ENCODE data around the gene FAM47E. TPM values are rescaled to one million over a fixed set of nuclear protein-coding genes. Genes with fewer than 3 reads are reported as not detected.

Gene FAM47E
- polyA plus RNA-seq, 1 donor from 2014 or later, result 3.7 TPM

DNA sequence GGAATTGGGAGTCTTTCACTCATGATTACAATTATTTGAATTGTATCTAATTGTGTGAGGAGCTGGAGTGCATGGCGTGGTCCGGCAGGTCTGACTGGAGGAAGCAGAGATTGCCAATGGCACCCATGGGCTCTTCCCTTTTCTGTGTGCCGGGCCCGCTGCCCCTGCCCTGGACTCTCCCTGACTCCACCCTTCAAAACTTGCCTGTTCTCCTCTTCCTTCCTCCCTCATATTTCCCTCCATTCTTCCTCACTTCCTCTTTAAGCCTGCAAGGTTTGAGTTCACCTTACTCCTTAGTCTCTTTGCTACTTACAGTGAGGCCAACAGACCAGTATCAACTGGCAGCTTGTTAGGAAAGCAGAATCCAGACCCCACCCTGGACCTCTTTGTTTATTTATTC is 48.5 kb downstream of the FAM47E start:
- Histone ChIP-seq H3K36me3 (ENCODE audit: insufficient read depth, low read length) (no peaks in the 10 kb centered on the region), H3K79me2 (replicated peaks; ENCODE audit: insufficient read depth, low read length) (no peaks in the 10 kb centered on the region), H3K9me2 (ENCODE audit: insufficient read depth, low read length) (no peaks in the 10 kb centered on the region), H3K27ac (ENCODE audit: low read length) (no peak overlapping the region), H3K9me3 (ENCODE audit: low read length) (no peaks in the 10 kb centered on the region), H3K4me3 (ENCODE audit: low read length) (no peak overlapping the region), H2AFZ (ENCODE audit: low read depth, low read length) (no peak overlapping the region), H3K4me2 (ENCODE audit: low read length) (no peak overlapping the region), H3K9ac (ENCODE audit: low read length) (no peak overlapping the region), H4K20me1 (ENCODE audit: insufficient read depth) (no peaks in the 10 kb centered on the region), H3F3A (ENCODE audit: insufficient read depth, low read length, poor library complexity, severe bottlenecking) (no peaks in the 10 kb centered on the region), H3K27me3 (ENCODE audit: insufficient read depth, low read depth, low read length) (peaks cover 4% of the 10 kb centered on the region)
- TF ChIP-seq SMC3 (conservative IDR thresholded peaks at IDR 0.05; ENCODE audit: poor library complexity) (no peak), MXI1 (conservative IDR thresholded peaks at IDR 0.05; ENCODE audit: poor library complexity, severe bottlenecking) (no peak), RAD21 (conservative IDR thresholded peaks at IDR 0.05) (no peak), EP300 (conservative IDR thresholded peaks at IDR 0.05; ENCODE audit: poor library complexity, severe bottlenecking) (no peak), TAF1 (IDR thresholded peaks at IDR 0.05; ENCODE audit: low read depth) (no peak), EZH2 (IDR thresholded peaks at IDR 0.05; ENCODE audit: borderline replicate concordance, insufficient read depth, low read length, poor library complexity, severe bottlenecking) (no peak), POLR2AphosphoS5 (IDR thresholded peaks at IDR 0.05) (no peak)
- TF ChIP-seq, protein P1, sequence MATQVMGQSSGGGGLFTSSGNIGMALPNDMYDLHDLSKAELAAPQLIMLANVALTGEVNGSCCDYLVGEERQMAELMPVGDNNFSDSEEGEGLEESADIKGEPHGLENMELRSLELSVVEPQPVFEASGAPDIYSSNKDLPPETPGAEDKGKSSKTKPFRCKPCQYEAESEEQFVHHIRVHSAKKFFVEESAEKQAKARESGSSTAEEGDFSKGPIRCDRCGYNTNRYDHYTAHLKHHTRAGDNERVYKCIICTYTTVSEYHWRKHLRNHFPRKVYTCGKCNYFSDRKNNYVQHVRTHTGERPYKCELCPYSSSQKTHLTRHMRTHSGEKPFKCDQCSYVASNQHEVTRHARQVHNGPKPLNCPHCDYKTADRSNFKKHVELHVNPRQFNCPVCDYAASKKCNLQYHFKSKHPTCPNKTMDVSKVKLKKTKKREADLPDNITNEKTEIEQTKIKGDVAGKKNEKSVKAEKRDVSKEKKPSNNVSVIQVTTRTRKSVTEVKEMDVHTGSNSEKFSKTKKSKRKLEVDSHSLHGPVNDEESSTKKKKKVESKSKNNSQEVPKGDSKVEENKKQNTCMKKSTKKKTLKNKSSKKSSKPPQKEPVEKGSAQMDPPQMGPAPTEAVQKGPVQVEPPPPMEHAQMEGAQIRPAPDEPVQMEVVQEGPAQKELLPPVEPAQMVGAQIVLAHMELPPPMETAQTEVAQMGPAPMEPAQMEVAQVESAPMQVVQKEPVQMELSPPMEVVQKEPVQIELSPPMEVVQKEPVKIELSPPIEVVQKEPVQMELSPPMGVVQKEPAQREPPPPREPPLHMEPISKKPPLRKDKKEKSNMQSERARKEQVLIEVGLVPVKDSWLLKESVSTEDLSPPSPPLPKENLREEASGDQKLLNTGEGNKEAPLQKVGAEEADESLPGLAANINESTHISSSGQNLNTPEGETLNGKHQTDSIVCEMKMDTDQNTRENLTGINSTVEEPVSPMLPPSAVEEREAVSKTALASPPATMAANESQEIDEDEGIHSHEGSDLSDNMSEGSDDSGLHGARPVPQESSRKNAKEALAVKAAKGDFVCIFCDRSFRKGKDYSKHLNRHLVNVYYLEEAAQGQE (IDR thresholded peaks at IDR 0.05; ENCODE audit: borderline replicate concordance), result no peak
- TF ChIP-seq, protein P2, sequence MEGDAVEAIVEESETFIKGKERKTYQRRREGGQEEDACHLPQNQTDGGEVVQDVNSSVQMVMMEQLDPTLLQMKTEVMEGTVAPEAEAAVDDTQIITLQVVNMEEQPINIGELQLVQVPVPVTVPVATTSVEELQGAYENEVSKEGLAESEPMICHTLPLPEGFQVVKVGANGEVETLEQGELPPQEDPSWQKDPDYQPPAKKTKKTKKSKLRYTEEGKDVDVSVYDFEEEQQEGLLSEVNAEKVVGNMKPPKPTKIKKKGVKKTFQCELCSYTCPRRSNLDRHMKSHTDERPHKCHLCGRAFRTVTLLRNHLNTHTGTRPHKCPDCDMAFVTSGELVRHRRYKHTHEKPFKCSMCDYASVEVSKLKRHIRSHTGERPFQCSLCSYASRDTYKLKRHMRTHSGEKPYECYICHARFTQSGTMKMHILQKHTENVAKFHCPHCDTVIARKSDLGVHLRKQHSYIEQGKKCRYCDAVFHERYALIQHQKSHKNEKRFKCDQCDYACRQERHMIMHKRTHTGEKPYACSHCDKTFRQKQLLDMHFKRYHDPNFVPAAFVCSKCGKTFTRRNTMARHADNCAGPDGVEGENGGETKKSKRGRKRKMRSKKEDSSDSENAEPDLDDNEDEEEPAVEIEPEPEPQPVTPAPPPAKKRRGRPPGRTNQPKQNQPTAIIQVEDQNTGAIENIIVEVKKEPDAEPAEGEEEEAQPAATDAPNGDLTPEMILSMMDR (IDR thresholded peaks at IDR 0.05; ENCODE audit: poor library complexity, severe bottlenecking), result no peak

DNA sequence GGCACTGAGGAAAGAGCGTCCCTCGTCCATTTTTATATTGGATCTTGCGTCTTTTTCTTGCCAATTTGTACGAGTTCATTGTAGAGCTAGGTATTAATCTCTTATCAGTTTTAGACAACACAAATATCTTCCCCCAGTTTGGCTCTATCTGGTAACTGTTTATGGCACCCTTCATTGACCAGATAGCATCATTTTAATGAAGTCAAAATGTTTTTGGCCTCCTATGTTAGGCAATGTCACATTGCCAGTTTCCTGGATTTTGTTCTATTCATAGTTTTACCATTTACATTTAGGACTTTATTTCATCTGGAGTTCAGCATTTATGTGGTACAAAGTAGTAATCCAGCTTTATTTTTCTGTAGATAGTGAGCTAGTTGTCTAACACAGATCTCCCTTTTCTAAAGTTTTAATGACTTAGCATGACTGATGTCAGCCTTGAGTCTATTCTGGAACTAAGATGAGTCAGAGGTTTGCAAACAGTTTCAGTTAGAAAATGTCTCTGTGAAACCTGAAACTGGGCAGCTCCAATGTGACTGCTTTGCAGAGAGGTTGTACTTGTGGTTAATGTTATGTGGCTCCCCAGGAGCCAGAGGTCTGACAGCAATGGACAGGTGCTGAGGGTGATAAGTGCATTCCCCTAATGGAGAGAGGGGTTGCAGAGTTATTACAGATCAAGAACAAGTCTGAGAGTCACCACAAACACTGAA is 49.7 kb downstream of the FAM47E start:
- Histone ChIP-seq H3K27ac (ENCODE audit: low read length) (no peak overlapping the region), H3K79me2 (replicated peaks; ENCODE audit: insufficient read depth, low read length) (no peaks in the 10 kb centered on the region), H3F3A (ENCODE audit: insufficient read depth, low read length, poor library complexity, severe bottlenecking) (no peaks in the 10 kb centered on the region), H4K20me1 (ENCODE audit: insufficient read depth) (no peaks in the 10 kb centered on the region), H3K9me2 (ENCODE audit: insufficient read depth, low read length) (no peaks in the 10 kb centered on the region), H3K27me3 (ENCODE audit: insufficient read depth, low read depth, low read length) (peaks cover 16% of the 10 kb centered on the region), H3K36me3 (ENCODE audit: insufficient read depth, low read length) (no peaks in the 10 kb centered on the region), H3K4me3 (ENCODE audit: low read length) (no peak overlapping the region), H3K9ac (ENCODE audit: low read length) (no peak overlapping the region), H2AFZ (ENCODE audit: low read depth, low read length) (no peak overlapping the region), H3K9me3 (ENCODE audit: low read length) (no peaks in the 10 kb centered on the region), H3K4me2 (ENCODE audit: low read length) (no peak overlapping the region)
- TF ChIP-seq, protein P1 (IDR thresholded peaks at IDR 0.05; ENCODE audit: borderline replicate concordance), result no peak
- TF ChIP-seq SMC3 (conservative IDR thresholded peaks at IDR 0.05; ENCODE audit: poor library complexity), result no peak
- no peak for TF ChIP-seq EZH2 (IDR thresholded peaks at IDR 0.05; ENCODE audit: borderline replicate concordance, insufficient read depth, low read length, poor library complexity, severe bottlenecking)
- TF ChIP-seq TAF1 (IDR thresholded peaks at IDR 0.05; ENCODE audit: low read depth), result no peak
- no peak for TF ChIP-seq POLR2AphosphoS5 (IDR thresholded peaks at IDR 0.05)
- no peak for TF ChIP-seq RAD21 (conservative IDR thresholded peaks at IDR 0.05)
- TF ChIP-seq EP300 (conservative IDR thresholded peaks at IDR 0.05; ENCODE audit: poor library complexity, severe bottlenecking), result no peak
- TF ChIP-seq, protein P2 (IDR thresholded peaks at IDR 0.05; ENCODE audit: poor library complexity, severe bottlenecking), result no peak
- TF ChIP-seq MXI1 (conservative IDR thresholded peaks at IDR 0.05; ENCODE audit: poor library complexity, severe bottlenecking), result no peak

Measured in neural cell (in vitro differentiated cells).